Stimulated activated CD8-positive, alpha-beta memory T cell treated with anti-CD3 and anti-CD28 coated beads, Interleukin-7, amount 100 ng/mL, for 48 hours (primary cell): ENCODE data around the gene GTPBP4.
"Not testable (repeated sequence)": the region's sequence is repeated elsewhere in the genome, so short reads cannot be mapped to it uniquely, and the experiment has no call there.

ENCODE experiments used
- DNase-seq, 2 donors: peaks; one replicate each; pipeline ENCODE4 v3.0.0-alpha.2; 2020; ENCODE audit warnings: low read depth in 1 of 2; ENCODE audit errors: extremely low read depth in 1 of 2

Gene GTPBP4

DNA sequence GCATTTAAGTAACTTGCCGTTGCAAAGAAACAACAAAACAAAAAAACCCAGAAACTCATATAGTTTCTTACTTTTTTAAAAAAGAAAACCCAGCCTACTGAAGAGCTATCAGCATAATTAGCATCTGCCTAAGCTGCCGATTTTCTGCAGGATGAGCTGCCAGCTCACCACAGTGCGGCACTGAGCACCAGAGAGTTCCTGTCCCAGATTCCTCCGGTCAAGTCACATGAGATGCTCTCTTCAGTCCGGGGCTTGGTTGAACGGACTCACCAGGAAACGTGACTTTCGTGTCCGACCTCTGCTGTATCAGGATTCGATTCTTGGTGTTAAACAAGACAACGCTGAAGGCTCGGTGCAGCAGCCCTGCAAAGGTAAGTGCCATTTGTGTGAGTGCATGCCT, 34.2 kb downstream of the GTPBP4 start:
- no peak for DNase-seq

DNA sequence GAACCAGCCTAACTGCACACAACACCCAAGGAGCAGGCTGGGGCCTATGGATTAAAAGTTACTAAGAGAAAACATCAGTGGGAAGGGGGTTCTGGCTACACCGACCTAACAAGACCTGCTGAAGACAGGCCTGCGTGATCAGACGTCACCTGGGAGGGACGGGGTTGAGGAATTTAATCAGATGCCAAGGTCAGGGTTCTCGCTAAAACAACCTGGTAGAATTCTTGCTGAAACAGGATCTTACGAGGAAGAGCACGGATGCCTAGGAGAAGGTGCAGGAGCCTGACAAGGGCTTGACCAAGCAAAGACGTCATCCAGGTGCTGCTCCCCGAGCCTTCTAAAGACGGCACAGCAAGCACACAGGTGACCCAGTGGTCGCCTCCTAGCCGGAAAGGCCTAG, 35.9 kb downstream of the GTPBP4 start:
- no peak for DNase-seq

DNA sequence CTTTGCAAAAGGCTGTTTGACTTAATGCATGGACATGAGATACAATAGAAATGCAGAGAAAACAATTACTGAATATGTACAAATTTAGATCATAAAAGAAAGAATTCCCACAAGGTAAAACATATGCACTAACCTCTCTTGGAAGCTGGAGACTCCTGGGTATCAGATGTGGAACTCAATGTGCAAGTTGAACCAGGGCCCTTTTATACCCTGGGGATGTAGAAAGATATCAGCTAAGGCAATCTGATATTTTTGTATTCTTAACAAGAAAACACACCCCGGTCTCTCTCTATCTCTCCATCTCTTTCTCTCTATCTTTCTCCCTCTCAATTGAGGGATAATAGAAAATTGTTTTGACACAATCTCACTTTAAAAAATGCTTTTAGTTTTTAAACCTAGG, 37.4 kb downstream of the GTPBP4 start, which contains the start of gene IDI2:
Gene IDI2, minus strand, starts transcription at position 177 of the 400 bp plus-strand sequence. CDS start 1,136 bp downstream, outside the sequence.
- DNase-seq: no peak

DNA sequence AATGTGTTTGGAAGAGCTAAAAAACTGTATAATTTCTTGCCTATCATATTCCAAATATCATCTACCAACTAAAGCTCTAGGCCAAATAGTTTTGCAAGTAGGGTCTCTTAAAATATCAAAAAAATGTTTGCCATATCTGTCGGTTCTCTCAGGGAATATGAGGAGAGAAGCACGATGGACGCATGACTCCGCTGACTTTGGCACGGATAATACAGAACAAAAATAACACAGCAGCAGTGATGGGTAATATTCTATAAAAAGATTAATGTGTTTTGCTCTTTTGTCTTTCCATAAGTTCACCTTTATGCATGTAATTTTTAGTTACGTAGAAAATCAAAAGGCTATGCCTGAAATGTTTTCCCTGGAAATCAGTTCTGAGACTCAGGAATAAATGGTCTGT, 38.3 kb downstream of the GTPBP4 start:
- DNase-seq: no peak

DNA sequence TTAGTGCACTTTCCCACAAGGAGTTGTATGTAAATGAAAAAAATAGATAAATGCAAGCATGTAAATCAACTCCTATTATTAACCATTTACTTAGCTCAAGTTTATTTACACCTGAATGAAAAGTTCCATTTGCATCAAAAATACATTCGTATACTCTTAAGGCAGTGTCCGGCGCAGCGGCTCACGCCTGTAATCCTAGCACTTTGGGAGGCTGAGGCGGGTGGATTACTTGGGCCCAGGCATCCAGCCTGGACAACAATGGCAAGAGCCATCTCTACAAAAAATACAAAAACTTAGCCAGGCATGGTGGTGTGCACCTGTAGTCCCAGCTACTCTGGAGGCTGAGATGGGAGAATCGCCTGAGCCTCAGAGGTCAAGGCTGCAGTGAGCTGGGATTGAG, 41.6 kb downstream of the GTPBP4 start:
- no peak for DNase-seq

DNA sequence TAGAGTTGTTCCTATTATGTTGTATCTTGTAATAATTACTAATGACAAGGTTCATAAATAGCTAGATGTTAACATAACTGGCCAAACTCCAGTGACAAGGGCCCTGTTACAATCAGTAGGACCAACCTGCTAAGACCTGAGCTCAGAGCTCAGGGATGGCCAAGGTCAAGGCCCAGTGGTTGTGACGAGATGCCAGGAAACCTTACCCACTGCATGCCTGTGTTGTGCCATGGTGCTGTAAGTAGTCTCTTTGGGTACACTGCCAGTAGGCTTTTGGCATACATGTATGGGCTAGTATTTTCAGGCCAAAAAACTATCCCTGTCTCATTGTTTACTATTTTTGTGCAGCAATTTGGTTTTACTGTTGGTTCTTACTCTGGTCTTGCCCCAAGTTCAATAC, 45.4 kb downstream of the GTPBP4 start:
- DNase-seq: no peak

DNA sequence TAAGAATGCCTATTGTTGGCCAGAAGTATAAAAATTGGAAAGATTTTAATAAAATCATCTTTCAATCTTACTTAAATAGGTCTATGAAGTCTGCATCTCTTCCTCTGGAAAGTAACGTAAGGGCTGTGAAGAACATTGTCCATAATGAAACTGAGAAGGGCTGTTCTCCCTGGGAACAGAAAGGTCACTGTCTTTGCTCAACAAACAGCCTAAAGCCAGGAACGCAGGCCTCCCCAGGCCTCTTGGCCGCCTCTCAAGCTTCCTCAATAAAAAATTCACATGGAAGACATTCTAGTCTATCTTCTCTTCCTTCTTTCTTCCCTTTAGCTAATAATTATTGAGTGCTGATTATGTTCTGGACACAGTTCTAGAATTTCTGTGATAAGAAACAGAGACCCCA, 46.5 kb downstream of the GTPBP4 start:
- no peak for DNase-seq

DNA sequence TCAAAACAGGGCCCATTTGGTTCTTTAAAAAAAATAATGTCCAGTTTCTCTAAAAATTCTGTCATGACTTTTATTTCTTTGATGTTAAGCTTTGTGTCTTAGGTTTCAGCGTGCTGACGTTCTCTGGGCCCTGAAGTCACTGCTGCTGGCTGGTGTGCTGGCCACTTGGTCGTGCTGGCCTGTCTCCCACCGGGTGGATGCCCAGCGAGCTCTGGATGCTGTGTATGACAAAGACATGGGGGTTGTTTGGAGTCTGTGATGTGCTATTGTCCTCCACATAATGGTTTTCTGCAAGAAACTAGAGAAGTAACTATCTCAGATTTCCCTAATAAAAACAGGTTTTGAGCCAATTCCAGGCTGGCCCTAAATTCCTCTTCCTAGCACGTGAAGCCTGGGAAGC, 47.0 kb downstream of the GTPBP4 start:
- no peak for DNase-seq

DNA sequence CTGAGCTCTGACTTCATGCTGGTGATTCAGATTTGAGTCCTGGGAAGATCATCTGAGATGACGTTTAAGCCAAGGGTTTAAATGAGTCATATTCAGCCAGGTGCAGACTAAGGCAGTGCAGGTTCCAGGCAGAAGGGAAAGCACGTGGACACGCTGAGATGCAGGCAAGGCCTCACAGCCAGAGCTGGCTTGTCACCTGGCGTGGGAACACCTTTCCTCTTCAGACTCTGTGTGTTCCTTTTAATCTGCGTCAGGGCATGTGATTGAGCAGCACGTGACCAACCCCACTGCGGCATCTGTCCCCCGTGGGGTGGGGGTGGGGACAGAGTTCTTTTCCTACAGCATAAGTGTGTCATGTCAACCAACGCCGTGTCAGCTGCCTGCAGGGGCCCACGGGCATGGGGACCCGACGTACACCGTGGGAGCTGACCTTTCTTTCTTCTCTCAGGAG, 48.1 kb downstream of the GTPBP4 start:
- DNase-seq: no peak

DNA sequence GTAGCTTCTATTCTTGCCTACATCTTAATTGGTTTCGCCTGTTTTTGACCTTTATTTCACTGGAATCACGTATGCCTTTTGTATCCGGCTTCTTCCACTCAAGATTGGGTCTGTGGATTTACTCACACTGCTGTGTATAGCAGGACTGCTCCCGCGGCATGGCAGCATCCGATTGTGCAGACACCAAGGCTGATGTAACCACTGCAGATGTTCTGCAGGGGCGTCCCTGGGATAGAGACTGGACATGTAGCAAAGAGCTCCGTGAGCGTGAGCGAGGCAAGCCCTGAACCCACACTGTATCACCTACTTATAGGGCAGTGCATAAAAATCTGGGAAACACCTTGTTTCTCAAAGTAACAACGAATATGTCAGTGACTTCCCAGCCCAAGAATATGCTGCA, 48.9 kb downstream of the GTPBP4 start:
- DNase-seq: no peak

DNA sequence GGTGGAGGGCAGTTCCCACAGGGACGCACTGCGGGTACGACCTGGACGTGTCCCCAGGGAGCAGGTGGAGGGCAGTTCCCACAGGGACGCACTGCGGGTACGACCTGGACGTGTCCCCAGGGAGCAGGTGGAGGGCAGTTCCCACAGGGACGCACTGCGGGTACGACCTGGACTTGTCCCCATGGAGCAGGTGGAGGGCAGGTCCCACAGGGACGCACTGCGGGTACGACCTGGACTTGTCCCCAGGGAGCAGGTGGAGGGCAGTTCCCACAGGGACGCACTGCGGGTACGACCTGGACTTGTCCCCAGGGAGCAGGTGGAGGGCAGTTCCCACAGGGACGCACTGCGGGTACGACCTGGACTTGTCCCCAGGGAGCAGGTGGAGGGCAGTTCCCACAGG, 50.5 kb downstream of the GTPBP4 start:
- not testable (repeated sequence) for DNase-seq

DNA sequence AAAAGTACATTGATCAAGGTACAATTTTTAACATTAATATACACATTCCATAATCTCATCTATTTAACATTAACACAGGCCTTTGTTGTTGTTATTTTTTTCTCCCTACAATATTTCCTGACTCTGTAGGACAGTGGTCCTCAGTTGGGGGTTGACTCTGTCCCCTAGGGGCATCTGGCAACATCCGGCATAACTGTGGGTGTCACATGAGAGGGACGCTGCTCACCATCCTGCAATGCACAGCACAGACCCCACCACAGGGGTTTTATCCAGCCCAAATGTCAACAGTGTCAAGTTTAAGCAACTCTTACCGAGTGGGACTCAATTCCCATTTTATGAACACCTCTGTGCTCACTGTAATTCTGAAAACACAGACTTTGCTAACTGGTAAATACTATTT, 51.9 kb downstream of the GTPBP4 start:
- no peak for DNase-seq

DNA sequence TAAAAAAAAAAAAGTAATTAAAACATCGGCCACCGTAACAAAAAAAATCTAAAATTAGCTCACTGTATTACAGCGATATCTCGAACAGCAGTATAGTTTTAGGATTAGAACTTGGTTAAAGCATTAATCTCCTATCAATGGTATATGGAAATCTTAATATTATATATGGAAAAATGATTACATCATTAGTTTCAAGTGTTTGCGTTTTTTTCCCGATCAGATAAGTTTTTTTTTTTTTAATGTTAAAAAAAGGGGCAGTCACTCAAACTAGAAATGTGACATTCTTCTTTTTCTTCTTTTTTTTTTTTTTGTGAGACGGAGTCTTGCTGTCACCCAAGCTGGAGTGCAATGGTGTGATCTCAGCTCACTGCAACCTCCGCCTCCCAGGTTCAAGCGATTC, 53.3 kb downstream of the GTPBP4 start:
- no peak for DNase-seq

DNA sequence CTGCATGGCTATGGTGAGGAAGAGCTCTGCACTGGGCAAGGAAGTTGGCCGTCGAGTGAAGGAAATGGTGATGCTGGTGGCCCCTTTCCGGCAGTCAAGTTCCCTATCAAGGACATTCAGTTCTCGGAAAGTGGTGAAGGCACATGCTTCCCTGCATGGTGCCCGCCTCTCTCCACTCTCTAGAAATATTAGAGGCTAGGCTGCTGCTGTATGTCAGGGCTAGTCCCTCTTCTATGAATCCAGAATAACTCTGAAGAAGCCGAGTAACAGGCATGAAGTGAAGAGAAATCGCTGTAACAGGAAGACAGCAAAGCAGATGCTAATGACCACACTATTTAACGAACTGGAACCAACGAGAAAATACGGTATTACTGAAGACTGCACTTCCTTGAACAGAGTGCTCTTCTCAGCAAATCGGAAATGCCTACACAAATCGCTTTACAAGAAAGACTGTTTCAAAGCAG, 55.3 kb downstream of the GTPBP4 start:
- DNase-seq: no peak

DNA sequence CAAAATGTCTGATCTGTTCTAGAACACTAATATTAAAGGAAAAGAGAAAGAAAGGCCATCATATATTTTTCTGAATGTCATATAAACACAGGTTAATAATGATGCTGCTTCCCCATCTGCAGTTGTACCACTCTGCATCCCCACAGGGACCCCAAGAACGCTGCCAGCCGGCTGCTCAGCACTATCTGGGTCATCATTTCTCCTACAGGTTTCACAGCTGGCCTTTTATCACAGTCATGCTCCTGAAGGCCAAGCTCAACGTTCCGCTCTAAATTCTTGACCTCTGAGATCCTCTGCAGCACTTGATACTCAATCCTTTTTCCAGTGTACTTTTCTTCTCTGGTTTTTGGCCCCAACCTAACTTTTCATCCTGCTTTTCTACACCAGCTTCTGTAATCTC, 55.9 kb downstream of the GTPBP4 start:
- no peak for DNase-seq

DNA sequence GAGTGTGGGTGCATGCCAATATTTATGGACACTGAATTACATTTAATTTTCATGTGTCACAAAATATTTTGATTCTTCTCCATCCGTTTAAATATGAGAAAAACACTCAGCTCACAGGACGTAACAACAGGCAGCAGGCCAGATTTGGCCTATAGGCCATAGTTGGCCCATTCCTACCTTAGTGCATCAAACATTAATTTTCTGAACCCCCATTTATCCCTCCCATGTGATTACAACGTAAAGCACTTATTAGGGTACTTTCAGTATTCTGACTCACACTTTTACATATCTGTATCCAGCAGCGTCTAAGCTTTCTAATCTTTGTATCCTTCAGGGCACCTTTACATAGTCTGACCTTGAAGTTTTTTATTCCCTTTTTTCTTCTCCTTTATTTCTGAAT, 56.7 kb downstream of the GTPBP4 start:
- DNase-seq: no peak

DNA sequence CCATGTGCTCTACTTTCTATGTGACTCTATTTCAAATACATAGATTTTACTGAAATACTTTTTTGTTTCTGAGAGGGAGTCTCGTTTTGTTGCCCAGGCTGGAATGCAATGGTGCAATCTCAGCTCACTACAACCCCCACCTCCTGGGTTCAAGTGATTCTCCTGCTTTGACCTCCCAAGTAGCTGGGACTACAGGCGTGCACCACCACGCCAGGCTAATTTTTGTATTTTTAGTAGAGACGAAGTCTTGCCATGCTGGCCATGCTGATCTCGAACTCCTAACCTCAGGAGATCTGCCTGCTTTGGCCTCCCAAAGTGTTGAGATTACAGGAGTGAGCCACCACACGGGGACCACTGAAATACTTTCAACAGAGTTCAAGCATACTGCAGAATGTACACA, 57.2 kb downstream of the GTPBP4 start:
- DNase-seq: no peak

DNA sequence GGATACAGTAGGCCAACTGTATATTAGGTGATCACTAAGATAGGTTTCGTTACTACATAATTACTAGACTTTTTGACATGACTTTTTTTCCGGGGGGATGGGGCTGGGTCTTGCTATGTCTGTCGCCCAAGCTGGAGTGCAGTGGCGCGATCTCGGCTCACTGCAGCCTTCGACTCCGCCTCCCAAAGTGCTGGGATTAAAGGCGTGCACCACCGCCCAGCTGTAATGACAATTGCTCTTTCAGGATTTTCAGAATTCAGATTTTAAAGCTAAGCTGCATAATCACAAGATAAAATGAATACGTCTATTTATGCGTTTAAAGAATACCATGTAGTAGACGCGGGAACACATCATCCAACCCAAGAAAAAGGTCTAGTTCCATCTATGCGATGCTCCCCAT, 59.7 kb downstream of the GTPBP4 start:
- no peak for DNase-seq

DNA sequence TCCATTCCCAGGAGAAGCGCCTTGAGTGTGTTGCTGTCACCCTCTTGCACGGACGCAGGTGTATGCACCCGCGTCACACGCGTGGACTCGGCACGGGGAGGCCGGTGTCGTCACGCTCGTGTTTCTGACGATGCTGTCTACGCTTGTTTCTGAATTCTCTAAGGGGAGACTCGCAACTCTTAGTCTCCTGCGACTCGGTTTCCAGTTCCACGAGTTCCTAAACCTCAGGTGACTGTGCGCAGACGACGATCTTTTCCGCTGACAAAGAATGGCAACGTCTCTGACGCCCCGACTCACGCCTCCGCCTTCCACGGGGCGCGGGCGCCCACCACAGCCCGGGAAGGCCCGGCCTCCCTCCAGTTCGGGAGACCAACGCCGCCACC, 60.1 kb downstream of the GTPBP4 start:
- no peak for DNase-seq

DNA sequence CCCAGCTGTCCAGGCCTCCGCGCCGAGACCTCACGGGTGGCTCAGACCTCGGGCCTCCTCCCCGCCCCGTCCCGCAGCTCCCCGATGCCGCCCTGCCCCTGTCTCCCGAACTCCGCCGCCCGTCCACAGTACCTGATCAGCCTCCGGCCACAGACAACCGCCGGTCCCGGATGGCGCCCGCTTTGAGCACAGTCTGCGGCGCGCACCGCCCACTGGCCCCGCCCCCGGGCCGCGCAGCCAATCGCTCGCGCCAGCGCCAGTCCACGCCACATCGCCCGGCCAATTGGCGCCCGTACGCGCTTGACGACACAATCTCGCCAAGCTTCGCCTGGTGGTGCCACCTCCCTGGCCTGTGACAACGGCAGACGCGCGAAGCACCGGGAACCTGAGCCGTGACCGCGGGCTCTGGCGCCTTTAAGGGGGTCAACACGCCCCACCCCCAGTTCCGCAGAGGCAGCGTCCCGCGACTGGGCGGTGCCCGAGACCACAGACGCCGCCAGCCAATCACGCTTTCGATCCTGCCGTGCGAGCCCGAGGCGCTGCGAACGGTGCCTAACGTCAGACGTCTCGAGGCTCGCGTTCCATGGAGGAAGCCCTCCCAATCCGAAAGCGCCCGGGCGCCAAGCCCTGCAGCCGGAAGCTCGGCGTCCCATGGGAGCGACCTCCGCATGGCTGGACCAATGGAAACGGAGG, 60.6 kb downstream of the GTPBP4 start, which contains the start of gene IDI1:
Gene IDI1, minus strand, starts transcription at position 388 of the 693 bp plus-strand sequence. Its CDS starts 116 bp downstream, at position 272.
- peak; percentile 95 to 98 for DNase-seq

DNA sequence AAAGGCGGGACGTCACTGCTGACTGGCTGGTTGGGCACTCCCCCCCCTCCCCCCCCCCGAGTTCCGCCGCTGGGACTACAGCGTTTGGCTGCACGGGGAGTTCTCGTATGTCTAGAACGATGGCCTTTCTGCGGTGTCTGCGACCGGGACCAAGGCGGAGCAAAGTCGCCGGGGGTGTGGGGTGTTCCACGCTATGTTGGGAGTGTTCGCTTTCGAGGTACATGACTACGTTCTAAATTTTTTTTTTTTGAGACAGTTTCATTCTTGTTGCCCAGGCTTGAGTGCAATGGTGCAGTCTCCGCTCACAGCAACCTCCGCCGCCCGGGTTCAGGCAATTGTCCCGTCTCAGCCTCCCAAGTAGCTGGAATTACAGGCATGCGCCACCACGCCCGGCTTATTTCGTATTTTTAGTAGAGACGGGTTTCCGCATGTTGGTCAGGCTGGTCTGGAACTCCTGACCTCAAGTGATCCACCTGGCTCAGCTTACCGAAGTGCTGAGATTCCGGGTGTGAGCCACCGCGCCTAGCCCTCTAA, 61.3 kb downstream of the GTPBP4 start:
- DNase-seq: no peak

DNA sequence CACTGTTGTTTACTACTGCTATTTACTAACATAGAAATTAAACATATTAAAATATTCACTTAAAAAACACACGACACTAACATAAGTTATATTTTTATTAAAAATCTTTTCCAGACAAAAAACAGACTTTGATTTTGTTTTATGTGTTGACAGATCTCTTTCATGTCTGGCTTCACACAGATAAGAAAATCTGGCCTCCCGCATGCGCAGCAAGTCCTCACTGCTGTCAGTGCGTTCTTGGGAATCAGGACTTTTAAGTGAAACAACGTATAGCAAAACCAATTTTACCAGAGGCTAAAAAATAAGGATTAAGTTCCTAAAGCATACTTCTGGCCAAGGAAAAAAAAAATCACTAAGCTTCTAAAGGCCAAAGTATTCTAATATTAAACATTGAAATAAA, 61.9 kb downstream of the GTPBP4 start:
- DNase-seq: no peak

DNA sequence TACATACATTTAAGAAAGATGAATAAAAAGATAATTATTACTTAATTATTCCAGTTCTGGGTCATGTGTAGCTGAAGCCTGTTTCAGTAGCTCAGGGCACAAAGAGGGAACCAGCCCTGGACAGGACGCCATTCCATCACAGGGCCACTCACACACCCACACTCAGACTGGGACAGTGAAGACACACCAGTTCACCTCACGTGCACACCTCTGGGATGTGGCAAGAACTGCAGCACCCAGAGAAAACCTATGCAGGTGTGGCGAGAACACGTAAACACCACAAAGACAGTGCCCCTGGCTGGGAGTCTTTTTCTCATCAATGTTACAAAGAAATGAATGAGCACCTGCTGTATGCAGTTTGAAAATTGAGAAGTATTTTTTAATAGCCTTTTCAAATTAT, 62.3 kb downstream of the GTPBP4 start:
- DNase-seq: peak in 1 of 2 donors; percentile 25
